Type B pancreatic cell (in vitro differentiated cells): Measurements from ENCODE around the gene SSR1. TPM values are rescaled to one million over a fixed set of nuclear protein-coding genes. Genes with fewer than 3 reads are reported as not detected.
A peak's percentile ranks its signal among the peaks of the same experiment; 100 is the strongest.
"Not testable (repeated sequence)": the region's sequence is repeated elsewhere in the genome, so short reads cannot be mapped to it uniquely, and the experiment has no call there.

ENCODE experiments used
- DNase-seq: peaks from one replicate; pipeline ENCODE4 v3.0.0; 2021; ENCODE audit warnings: mixed read lengths; ENCODE audit not compliant: unreplicated experiment; ENCODE audit errors: extremely low spot score
- H3K27ac Mint-ChIP-seq: 2 replicates; pipeline ENCODE4 v1.8.0; 2021; ENCODE audit warnings: mild to moderate bottlenecking, mixed read lengths
- H3K27me3 Mint-ChIP-seq: 2 replicates; pipeline ENCODE4 v1.8.0; 2021; ENCODE audit warnings: mixed read lengths
- H3K36me3 Mint-ChIP-seq: 2 replicates; pipeline ENCODE4 v1.8.0; 2021; ENCODE audit warnings: mixed read lengths
- H3K4me1 Mint-ChIP-seq: one replicate; pipeline ENCODE4 v1.8.0; 2021; ENCODE audit warnings: mixed read lengths; ENCODE audit not compliant: unreplicated experiment
- H3K4me3 Mint-ChIP-seq: 2 replicates; pipeline ENCODE4 v1.8.0; 2021; ENCODE audit warnings: mild to moderate bottlenecking, mixed read lengths
- H3K9me3 Mint-ChIP-seq: 2 replicates; pipeline ENCODE4 v1.8.0; 2021; ENCODE audit warnings: mixed read lengths
- total RNA-seq: library from RNA; stranded (reverse); gene quantifications from 2 replicates; pipeline ENCODE4 v1.2.1, GENCODE V29; 2021; ENCODE audit warnings: low replicate concordance
- TF ChIP-seq, protein P1 (sequence below): fragments of 200-600 bp; sonication (generic); conservative IDR thresholded peaks from 2 replicates; pipeline ENCODE4 v1.5.0; 2021; ENCODE audit warnings: antibody characterized with exemption, mild to moderate bottlenecking

SSR1 gene
- total RNA-seq, 1 donor from 2014 or later, result 124 TPM

DNA sequence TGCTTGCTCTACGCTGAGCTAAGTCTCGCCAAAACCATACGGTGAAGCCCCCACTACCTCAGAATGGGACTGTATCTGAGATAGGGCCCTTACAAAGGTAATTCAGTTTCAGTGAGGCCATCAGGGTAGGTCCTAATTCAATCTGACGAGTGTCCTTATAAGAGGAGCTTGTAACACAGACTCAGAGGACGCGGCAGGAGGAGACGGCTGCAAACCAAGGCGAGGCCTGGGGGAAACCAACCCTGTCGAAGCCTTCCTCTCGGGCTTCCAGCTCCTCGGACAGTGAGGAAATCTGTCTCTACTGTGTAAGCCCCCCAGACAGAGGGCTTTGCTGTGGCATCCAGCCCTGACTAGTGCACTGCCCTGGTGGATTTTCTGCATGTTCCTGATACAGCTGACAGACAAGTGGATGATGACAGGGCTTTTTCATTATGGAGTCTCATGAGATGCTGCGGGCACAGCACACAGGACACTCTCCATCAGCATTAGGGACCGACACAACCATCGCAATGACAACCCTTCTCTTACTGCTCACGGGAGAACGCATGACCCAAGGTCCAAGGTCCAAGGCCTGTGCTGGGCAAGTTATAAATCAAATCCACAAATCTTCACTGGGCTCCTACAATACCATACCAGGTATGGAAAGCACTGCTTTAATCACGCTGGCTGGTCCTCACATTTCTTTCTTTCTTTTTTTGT lies 48.2 kb downstream of the SSR1 start:
- Mint-ChIP-seq H3K27me3 (no peaks in the 10 kb centered on the region), H3K4me1 (peaks cover 12% of the 10 kb centered on the region), H3K4me3 (no peak overlapping the region), H3K9me3 (no peaks in the 10 kb centered on the region), H3K27ac (no peak overlapping the region), H3K36me3 (no peaks in the 10 kb centered on the region)
- TF ChIP-seq, protein P1, sequence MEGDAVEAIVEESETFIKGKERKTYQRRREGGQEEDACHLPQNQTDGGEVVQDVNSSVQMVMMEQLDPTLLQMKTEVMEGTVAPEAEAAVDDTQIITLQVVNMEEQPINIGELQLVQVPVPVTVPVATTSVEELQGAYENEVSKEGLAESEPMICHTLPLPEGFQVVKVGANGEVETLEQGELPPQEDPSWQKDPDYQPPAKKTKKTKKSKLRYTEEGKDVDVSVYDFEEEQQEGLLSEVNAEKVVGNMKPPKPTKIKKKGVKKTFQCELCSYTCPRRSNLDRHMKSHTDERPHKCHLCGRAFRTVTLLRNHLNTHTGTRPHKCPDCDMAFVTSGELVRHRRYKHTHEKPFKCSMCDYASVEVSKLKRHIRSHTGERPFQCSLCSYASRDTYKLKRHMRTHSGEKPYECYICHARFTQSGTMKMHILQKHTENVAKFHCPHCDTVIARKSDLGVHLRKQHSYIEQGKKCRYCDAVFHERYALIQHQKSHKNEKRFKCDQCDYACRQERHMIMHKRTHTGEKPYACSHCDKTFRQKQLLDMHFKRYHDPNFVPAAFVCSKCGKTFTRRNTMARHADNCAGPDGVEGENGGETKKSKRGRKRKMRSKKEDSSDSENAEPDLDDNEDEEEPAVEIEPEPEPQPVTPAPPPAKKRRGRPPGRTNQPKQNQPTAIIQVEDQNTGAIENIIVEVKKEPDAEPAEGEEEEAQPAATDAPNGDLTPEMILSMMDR, result no peak
- no peak for DNase-seq

DNA sequence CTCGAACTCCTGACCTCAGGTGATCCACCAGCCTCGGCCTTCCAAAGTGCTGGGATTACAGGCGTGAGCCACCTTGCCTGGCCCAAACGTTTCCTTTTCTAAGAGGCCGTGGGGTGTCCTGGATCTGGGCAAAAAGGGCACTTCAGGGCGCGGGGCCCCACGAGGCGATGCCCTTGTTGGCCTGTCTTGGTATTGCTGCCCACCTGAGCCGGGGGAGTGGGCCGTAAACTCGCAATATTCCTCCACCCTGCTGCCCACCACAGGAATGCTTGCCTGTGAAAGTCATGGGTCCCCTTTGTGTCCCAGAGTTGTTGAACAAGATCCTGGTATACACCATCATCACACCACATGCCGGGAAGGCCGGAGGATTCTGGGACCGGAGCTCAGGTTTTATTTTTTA lies 49.0 kb downstream of the SSR1 start:
- peaks cover 18% of the 10 kb centered on the region for H3K4me1 Mint-ChIP-seq
- no peak overlapping the region for H3K27ac Mint-ChIP-seq
- no peaks in the 10 kb centered on the region for H3K9me3 Mint-ChIP-seq
- H3K4me3 Mint-ChIP-seq, result no peak overlapping the region
- H3K27me3 Mint-ChIP-seq, result no peaks in the 10 kb centered on the region
- no peaks in the 10 kb centered on the region for H3K36me3 Mint-ChIP-seq
- TF ChIP-seq, protein P1, result no peak
- DNase-seq, result no peak

DNA sequence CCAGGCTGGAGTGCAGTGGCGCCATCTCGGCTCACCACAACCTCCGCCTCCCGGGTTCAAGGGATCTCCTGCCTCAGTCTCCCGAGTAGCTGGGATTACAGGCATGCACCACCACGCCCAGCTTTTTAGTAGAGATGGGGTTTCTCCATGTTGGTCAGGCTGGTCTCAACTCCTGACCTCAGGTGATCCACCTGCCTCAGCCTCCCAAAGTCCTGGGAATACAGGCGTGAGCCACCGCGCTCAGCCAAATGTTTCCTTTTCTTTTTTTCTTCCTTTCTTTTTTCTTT lies 49.5 kb downstream of the SSR1 start:
- not testable (repeated sequence) for H3K27ac Mint-ChIP-seq, DNase-seq, H3K9me3 Mint-ChIP-seq, H3K4me3 Mint-ChIP-seq, H3K27me3 Mint-ChIP-seq, H3K36me3 Mint-ChIP-seq
- H3K4me1 Mint-ChIP-seq, result peaks cover 21% of the 10 kb centered on the region

DNA sequence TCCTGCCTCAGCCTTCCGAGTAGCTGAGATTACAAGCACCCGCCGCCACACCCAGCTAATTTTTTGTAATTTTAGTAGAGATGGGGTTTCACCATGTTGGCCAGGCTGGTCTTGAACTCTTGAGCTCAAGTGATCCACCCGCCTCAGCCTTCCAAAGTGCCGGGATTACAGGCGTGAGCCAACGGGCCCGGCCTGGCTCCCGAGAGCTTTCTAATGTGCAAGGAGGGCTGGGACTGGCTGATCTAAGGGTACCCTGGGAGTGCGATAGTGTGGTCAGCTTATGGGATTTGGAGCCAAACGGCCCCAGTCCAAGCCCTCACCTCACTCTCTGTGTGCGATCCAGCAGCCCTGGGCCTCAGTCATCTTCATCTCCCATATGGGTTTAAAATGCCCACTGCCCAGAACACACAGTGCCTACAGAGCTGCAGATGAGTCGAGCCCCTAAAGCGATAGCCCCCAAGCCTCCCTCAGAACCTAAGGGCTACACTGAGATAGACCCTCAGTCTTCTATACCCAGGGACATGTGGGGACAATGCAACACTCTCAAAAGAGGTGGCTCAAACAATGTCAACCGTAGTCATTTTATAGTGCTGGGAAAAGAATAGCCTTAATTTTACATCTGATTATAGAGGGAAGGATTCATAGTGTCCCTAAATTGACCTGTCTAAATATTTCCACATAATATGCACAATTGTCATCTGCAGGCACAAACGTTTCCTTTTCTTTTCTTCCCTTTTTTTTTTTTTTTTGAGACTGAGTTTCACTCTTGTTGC lies 50.1 kb downstream of the SSR1 start:
- Mint-ChIP-seq H3K27me3 (no peaks in the 10 kb centered on the region), H3K9me3 (no peaks in the 10 kb centered on the region), H3K4me3 (peak overlapping the region; percentile 97), H3K4me1 (peaks cover 21% of the 10 kb centered on the region), H3K36me3 (no peaks in the 10 kb centered on the region), H3K27ac (no peak overlapping the region)
- TF ChIP-seq, protein P1, result no peak
- no peak for DNase-seq

DNA sequence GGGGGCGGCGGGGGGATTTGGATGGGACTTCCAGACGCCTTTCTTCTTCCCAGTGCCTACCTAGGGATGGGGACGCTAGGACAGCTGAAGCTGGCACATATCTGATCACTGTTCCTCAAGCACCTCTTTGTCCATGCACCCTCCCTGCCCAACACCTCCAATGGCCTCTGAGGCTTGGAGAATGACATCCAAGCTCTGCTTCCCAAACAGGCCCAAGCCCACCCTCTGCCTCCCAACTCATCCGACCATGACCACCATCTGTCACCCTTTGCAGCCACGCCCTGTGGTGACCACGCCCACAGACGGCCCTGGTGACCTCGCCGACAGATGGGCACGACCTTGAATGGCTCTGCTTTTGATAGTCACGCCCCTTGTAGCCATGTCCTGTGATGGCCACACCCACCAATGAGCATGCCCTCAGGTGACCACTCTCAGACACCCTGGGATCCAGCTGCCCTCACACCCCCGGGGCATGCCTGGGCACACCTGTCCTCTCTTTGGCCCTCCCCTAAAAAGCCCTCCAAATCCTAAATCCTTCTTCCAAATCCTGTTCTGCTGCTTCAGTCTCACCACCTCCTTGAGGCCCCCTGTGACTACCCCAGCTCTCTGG lies 51.0 kb downstream of the SSR1 start:
- TF ChIP-seq, protein P1, result no peak
- Mint-ChIP-seq H3K27ac (peak overlapping the region; percentile 96), H3K36me3 (no peaks in the 10 kb centered on the region)

More for the DNA sequence above, 51.0 kb downstream of the SSR1 start:
- no peaks in the 10 kb centered on the region for H3K9me3 Mint-ChIP-seq
- no peak for DNase-seq
- peaks cover 21% of the 10 kb centered on the region for H3K4me1 Mint-ChIP-seq
- H3K27me3 Mint-ChIP-seq, result no peaks in the 10 kb centered on the region
- peak overlapping the region; percentile 97 for H3K4me3 Mint-ChIP-seq
